OCI-LY3 (cell line): Measurements from ENCODE around the gene CLDND1.

Experiments used
- H2AFZ ChIP-seq: fragments of 200-600, 300-600 bp; shearing (Covaris generic); 2 replicates; pipeline ENCODE4 v1.6.0; 2014; ENCODE audit warnings: antibody characterized with exemption, low read depth, low read length
- H3K27ac ChIP-seq: fragments of 200-600, 300-600 bp; sonication (generic); 2 replicates; pipeline ENCODE4 v1.5.1; 2014; ENCODE audit warnings: mild to moderate bottlenecking, low read length, moderate library complexity, mixed read lengths
- H3K27me3 ChIP-seq: fragments of 200-600, 300-600 bp; sonication (generic); 2 replicates; pipeline ENCODE4 v1.6.1; 2014; ENCODE audit warnings: low read depth, low read length, mixed read lengths
- H3K36me3 ChIP-seq: fragments of 200-600, 300-600 bp; sonication (generic); replicated peaks from 2 replicates; pipeline ENCODE3; 2014; ENCODE audit warnings: low read depth, low read length, mixed read lengths
- H3K4me1 ChIP-seq: fragments of 300-600, 200-600 bp; sonication (generic); 2 replicates; pipeline ENCODE4 v1.6.1; 2014; ENCODE audit warnings: low read length, mixed read lengths
- H3K4me2 ChIP-seq: fragments of 200-600, 300-600 bp; sonication (generic); 2 replicates; pipeline ENCODE4 v1.6.1; 2014; ENCODE audit warnings: low read length, mixed read lengths
- H3K4me3 ChIP-seq: fragments of 300-600, 200-600 bp; sonication (generic); 2 replicates; pipeline ENCODE4 v1.5.1; 2014; ENCODE audit warnings: antibody characterized with exemption, mild to moderate bottlenecking, low read length, moderate library complexity
- H3K79me2 ChIP-seq: fragments of 300-600, 200-600 bp; shearing (Covaris generic); 2 replicates; pipeline ENCODE4 v1.6.1; 2014; ENCODE audit warnings: mild to moderate bottlenecking, low read length, mixed read lengths
- H3K9ac ChIP-seq: fragments of 300-600, 200-600 bp; shearing (Covaris generic); 2 replicates; pipeline ENCODE4 v1.6.0; 2014; ENCODE audit warnings: mild to moderate bottlenecking, low read length, moderate library complexity
- H3K9me3 ChIP-seq: fragments of 200-600, 300-600 bp; shearing (Covaris generic); 2 replicates; pipeline ENCODE4 v1.6.1; 2014; ENCODE audit warnings: low read length, mixed read lengths; ENCODE audit not compliant: insufficient read depth
- H4K20me1 ChIP-seq: fragments of 200-600, 300-600 bp; sonication (generic); 2 replicates; pipeline ENCODE4 v1.6.1; 2016; ENCODE audit warnings: low read length, mixed read lengths; ENCODE audit not compliant: insufficient read depth
- CTCF ChIP-seq: fragments of 200-600, 300-600 bp; sonication (generic); IDR thresholded peaks from 2 replicates; pipeline ENCODE4 v1.5.1; 2014; ENCODE audit warnings: antibody characterized with exemption, low read length, low read depth
- EZH2phosphoT487 ChIP-seq: fragments of 200-600 bp; shearing (Covaris generic); IDR thresholded peaks from 2 replicates; pipeline ENCODE4 v1.6.1; 2018; ENCODE audit warnings: antibody characterized with exemption, mixed run types, low read depth

CLDND1 gene

GRCh38 chr3:98501863-98502576 is 20.7 kb downstream of the CLDND1 start:
- Histone ChIP-seq H3K4me1 (no peaks in the 10 kb centered on the region), H3K9me3 (no peaks in the 10 kb centered on the region), H3K4me3 (no peak overlapping the region), H3K27me3 (no peaks in the 10 kb centered on the region), H3K36me3 (no peaks in the 10 kb centered on the region), H3K79me2 (no peaks in the 10 kb centered on the region), H3K4me2 (no peak overlapping the region), H4K20me1 (no peaks in the 10 kb centered on the region), H3K27ac (no peak overlapping the region), H3K9ac (no peak overlapping the region), H2AFZ (no peak overlapping the region)
- TF ChIP-seq EZH2phosphoT487: no peak
- TF ChIP-seq CTCF: no peak

GRCh38 chr3:98501270-98501669 is 21.4 kb downstream of the CLDND1 start:
- Histone ChIP-seq H3K9ac (no peak overlapping the region), H3K4me1 (no peaks in the 10 kb centered on the region), H3K79me2 (no peaks in the 10 kb centered on the region), H4K20me1 (no peaks in the 10 kb centered on the region), H3K9me3 (no peaks in the 10 kb centered on the region), H3K27ac (no peak overlapping the region), H3K4me2 (no peak overlapping the region), H3K4me3 (no peak overlapping the region), H3K36me3 (no peaks in the 10 kb centered on the region), H2AFZ (no peak overlapping the region), H3K27me3 (no peaks in the 10 kb centered on the region)
- no peak for TF ChIP-seq EZH2phosphoT487
- TF ChIP-seq CTCF: no peak

DNA sequence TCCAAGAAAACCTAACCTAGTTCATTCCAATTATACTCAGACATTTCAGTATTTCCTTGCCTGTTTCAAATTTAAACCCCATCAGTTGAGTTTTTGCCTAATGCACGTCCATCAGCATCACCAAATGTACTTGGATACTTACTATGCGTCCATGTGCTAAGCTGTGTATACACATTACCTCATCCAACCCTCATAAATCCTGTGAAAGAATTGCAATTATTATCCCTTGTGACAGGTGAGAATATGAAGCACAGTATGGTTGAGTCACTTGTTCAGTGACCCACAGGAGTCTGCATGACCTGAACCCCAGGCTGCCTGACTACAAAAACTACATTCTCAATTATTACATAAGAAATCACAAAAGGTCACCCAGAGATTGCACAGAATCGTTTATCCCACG is 22.7 kb downstream of the CLDND1 start:
- TF ChIP-seq CTCF (no peak), EZH2phosphoT487 (no peak)
- Histone ChIP-seq H3K4me3 (no peak overlapping the region), H3K27ac (no peak overlapping the region), H3K9me3 (no peaks in the 10 kb centered on the region), H4K20me1 (no peaks in the 10 kb centered on the region), H3K27me3 (no peaks in the 10 kb centered on the region), H3K36me3 (no peaks in the 10 kb centered on the region), H3K4me2 (no peak overlapping the region), H2AFZ (no peak overlapping the region), H3K79me2 (no peaks in the 10 kb centered on the region), H3K9ac (no peak overlapping the region), H3K4me1 (no peaks in the 10 kb centered on the region)

DNA sequence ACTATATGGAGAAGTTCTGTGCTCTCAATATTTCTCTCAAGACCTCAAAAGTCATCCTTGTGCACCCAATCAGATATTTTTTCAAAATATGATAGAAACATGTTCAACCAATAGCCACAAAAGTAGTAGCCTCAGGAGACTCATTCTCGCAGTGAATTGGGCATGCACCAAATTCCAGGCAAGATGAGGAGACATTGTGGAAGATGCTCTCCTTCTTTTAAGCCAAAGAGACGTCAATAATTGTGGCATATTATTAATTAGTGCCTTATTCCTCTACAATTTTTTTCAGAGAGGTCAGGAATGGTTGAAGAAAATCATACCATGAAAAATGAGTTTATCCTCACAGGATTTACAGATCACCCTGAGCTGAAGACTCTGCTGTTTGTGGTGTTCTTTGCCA is 25.3 kb downstream of the CLDND1 start, which contains the start of gene OR5K2:
OR5K2 (plus strand) TSS at position 301 of the 400 bp plus-strand sequence; CDS start at position 301, 0 bp downstream.
- Histone ChIP-seq H3K27ac (no peak within 1 kb of the TSS), H4K20me1 (no peaks in the 10 kb centered on the region), H3K9me3 (no peaks in the 10 kb centered on the region), H3K79me2 (no peaks in the 10 kb centered on the region), H3K36me3 (no peaks in the 10 kb centered on the region), H3K4me3 (no peak within 1 kb of the TSS), H3K9ac (no peak within 1 kb of the TSS), H2AFZ (no peak within 1 kb of the TSS), H3K27me3 (no peaks in the 10 kb centered on the region), H3K4me2 (no peak within 1 kb of the TSS), H3K4me1 (no peaks in the 10 kb centered on the region)
- TF ChIP-seq CTCF (no peak), EZH2phosphoT487 (no peak)
